HepG2 (cell line): ENCODE results near the gene EFHD2. TPM values are rescaled to one million over a fixed set of nuclear protein-coding genes. Genes with fewer than 3 reads are reported as not detected.

Experiments used
- ATAC-seq: fragments of 200-7000 bp; cut with Tn5 transposase; 3 replicates; pipeline ENCODE4 v1.9.1; 2020; ENCODE audit warnings: mild to moderate bottlenecking, moderate library complexity
- BruUV-seq: library from RNA; stranded (reverse); fragments of 400-500 nt; replicated peaks from 2 replicates; lab custom pipeline; 2021; lab: Mats Ljungman, UMichigan
- CTCF ChIA-PET: fragments of 300-600 bp; formaldehyde crosslinking; extraction: SDS; loops from one replicate; lab custom pipeline; 2021; ENCODE audit warnings: low total read pairs, inconsistent platforms, low intra/inter-chr PET ratio; lab: Yijun Ruan, JAX
- POLR2A ChIA-PET: fragments of 350-600 bp; sonication (Branson Sonifier 250); formaldehyde crosslinking; loops from one replicate; lab custom pipeline; 2020; ENCODE audit warnings: antibody characterized with exemption, inconsistent platforms; lab: Yijun Ruan, JAX
- DNase-seq: peaks from one replicate; pipeline ENCODE4 v3.0.0-alpha.2; 2015; ENCODE audit warnings: low spot score
- FAIRE-seq: peaks from 3 replicates; lab custom pipeline; 2011; peaks lifted over from hg19 to GRCh38; lab: Jason Lieb, UNC
- H2AFZ ChIP-seq: one replicate; pipeline ENCODE4 v1.6.1; 2011; ENCODE audit warnings: low read length, inconsistent platforms
- H3K27ac ChIP-seq: fragments of 300-600 bp; 3 replicates; pipeline ENCODE4 v1.8.0; 2011; ENCODE audit warnings: mixed run types, mild to moderate bottlenecking, mixed read lengths, low read length, inconsistent platforms; ENCODE audit not compliant: insufficient read depth; ENCODE audit errors: extremely low read length
- H3K27me3 ChIP-seq, 2 experiments: fragments of 200-600 bp in 1 of 2; 2 replicates in 1 of 2; 3 replicates in 1 of 2; pipeline versions ENCODE4 v1.6.0 to v1.8.0; 2011; ENCODE audit warnings: low read length in 2 of 2, mild to moderate bottlenecking in 2 of 2, moderate library complexity in 2 of 2, inconsistent platforms in 1 of 2; ENCODE audit not compliant: insufficient read depth in 2 of 2, control insufficient read depth in 1 of 2
- H3K36me3 ChIP-seq, 2 experiments: fragments of 200-600 bp in 1 of 2; replicated peaks in 1 of 2; 2 replicates in 1 of 2; 3 replicates in 1 of 2; pipeline versions ENCODE4 v1.5.1 to v1.8.0; 2011; ENCODE audit warnings: low read length in 2 of 2, inconsistent platforms in 1 of 2; ENCODE audit not compliant: insufficient read depth in 2 of 2, control insufficient read depth in 1 of 2
- H3K4me1 ChIP-seq: 2 replicates; pipeline ENCODE4 v1.5.1; 2012; ENCODE audit warnings: low read length, inconsistent platforms; ENCODE audit not compliant: insufficient read depth
- H3K4me2 ChIP-seq: 2 replicates; pipeline ENCODE4 v1.6.0; 2011; ENCODE audit warnings: low read depth, low read length, inconsistent platforms
- H3K4me3 ChIP-seq, 3 experiments: fragments of 200-600 bp in 1 of 3; sonication (generic), shearing (Covaris generic) in 1 of 3; replicated peaks in 1 of 3; 2 replicates each; pipeline ENCODE4 v1.5.1; 2011 to 2016; ENCODE audit warnings: low read length in 3 of 3, inconsistent platforms in 2 of 3, low read depth in 2 of 3, mild to moderate bottlenecking in 2 of 3, control low read depth in 1 of 3, mixed read lengths in 1 of 3; ENCODE audit not compliant: insufficient read depth in 1 of 3
- H3K79me2 ChIP-seq: one replicate; pipeline ENCODE4 v1.6.1; 2011; ENCODE audit warnings: low read length, inconsistent platforms; ENCODE audit not compliant: insufficient read depth
- H3K9ac ChIP-seq: 2 replicates; pipeline ENCODE4 v1.6.0; 2011; ENCODE audit warnings: mild to moderate bottlenecking, low read depth, low read length, inconsistent platforms; ENCODE audit not compliant: insufficient read depth
- H3K9me3 ChIP-seq: 2 replicates; pipeline ENCODE4 v1.5.1; 2012; ENCODE audit warnings: mild to moderate bottlenecking, low read length
- H4K20me1 ChIP-seq: 2 replicates; pipeline ENCODE4 v1.6.0; 2011; ENCODE audit warnings: inconsistent platforms, mild to moderate bottlenecking, low read length, moderate library complexity; ENCODE audit not compliant: insufficient read depth
- CAMTA2 ChIP-seq: sonication (generic); formaldehyde crosslinking; IDR thresholded peaks from 2 replicates; pipeline ENCODE4 v1.4.0; 2020; ENCODE audit warnings: mild to moderate bottlenecking, missing genetic modification reagents, borderline replicate concordance
- CHD2 ChIP-seq: IDR thresholded peaks from 2 replicates; pipeline ENCODE4 v1.6.1; 2011; ENCODE audit warnings: low read depth, low read length, improper control_type of control experiment
- DBP ChIP-seq: sonication (generic); formaldehyde crosslinking; IDR thresholded peaks from 2 replicates; pipeline ENCODE4 v1.4.0; 2020; ENCODE audit warnings: missing genetic modification reagents; ENCODE audit errors: not compliant biosample characterization
- SRSF1 ChIP-seq: fragments of 200-400 bp; formaldehyde crosslinking; optimal IDR thresholded peaks from 2 replicates; pipeline ENCODE3; 2017; ENCODE audit warnings: mild to moderate bottlenecking, low read depth, low read length, moderate library complexity
- ZBTB7B ChIP-seq: sonication (generic); formaldehyde crosslinking; IDR thresholded peaks from 2 replicates; pipeline ENCODE4 v1.4.0; 2020; ENCODE audit warnings: missing genetic modification reagents
- ZMYM3 ChIP-seq: sonication (generic); formaldehyde crosslinking; IDR thresholded peaks from 2 replicates; pipeline ENCODE4 v1.5.1; 2020; ENCODE audit warnings: mild to moderate bottlenecking, missing genetic modification reagents
- ZNF768 ChIP-seq: sonication (generic); formaldehyde crosslinking; IDR thresholded peaks from 2 replicates; pipeline ENCODE4 v1.4.0; 2020; ENCODE audit warnings: missing genetic modification reagents
- WGBS: methylation state at CpG from one replicate; pipeline ENCODE4 v1.1.6; 2017; ENCODE audit warnings: low lambda C conversion rate; 5-methylcytosine and 5-hydroxymethylcytosine counted together
- in situ Hi-C: cut with HindIII; loops from 2 replicates; pipeline ENCODE4 v1.10.0; 2017; ENCODE audit warnings: low pct_unique_long_range_greater_than_20kb; ENCODE audit not compliant: extremely low pct_ligation_motif_present
- intact Hi-C: fragments of 100-400 bp; cut with micrococcal nuclease; formaldehyde crosslinking; loops from one replicate; pipeline ENCODE4 v1.10.0; 2022; ENCODE audit not compliant: unreplicated experiment
- polyA plus RNA-seq, 8 experiments: library from polyadenylated mRNA; depleted of rRNA in 3 of 8; stranded (reverse) in 7 of 8; unstranded in 1 of 8; fragments of >200 nt; fragmentation: Illumina TruSeq in 4 of 8; extraction: Trizol in 4 of 8; gene quantifications; 2 replicates each; pipeline versions ENCODE4 v1.2.1 to v1.2.3, GENCODE V29; 2011 to 2016; ENCODE audit warnings: low read depth in 4 of 8, missing spikeins in 1 of 8, mixed read lengths in 1 of 8; ENCODE audit not compliant: insufficient read depth in 1 of 8
- total RNA-seq, 5 experiments: library from RNA; depleted of rRNA; stranded (reverse); fragments of >200 nt; fragmentation: Illumina TruSeq; extraction: Trizol; gene quantifications; 2 replicates each; pipeline ENCODE4 v1.2.3, GENCODE V29; 2016; ENCODE audit warnings: low read depth in 1 of 5
- TF ChIP-seq, protein P1 (sequence below): sonication (generic); formaldehyde crosslinking; IDR thresholded peaks from 2 replicates; pipeline ENCODE4 v1.4.0; 2020; ENCODE audit warnings: missing genetic modification reagents
- TF ChIP-seq, protein P2 (sequence below), 2 experiments: IDR thresholded peaks; 2 replicates each; pipeline ENCODE4 v1.6.1; 2011 to 2012; ENCODE audit warnings: low read length in 2 of 2, borderline replicate concordance in 1 of 2, low read depth in 1 of 2, mild to moderate bottlenecking in 1 of 2, moderate library complexity in 1 of 2
- TF ChIP-seq, protein P3 (sequence below): sonication (generic); formaldehyde crosslinking; IDR thresholded peaks from 2 replicates; pipeline ENCODE4 v1.8.0; 2022; ENCODE audit warnings: missing genetic modification reagents, mild to moderate bottlenecking, borderline replicate concordance

The EFHD2 gene
- total and polyA plus RNA-seq, 2 of the 13 experiments (the other 11 are each of a cell fraction or from before 2014, with no cell fraction given), result 9.4 to 12.7 TPM

DNA sequence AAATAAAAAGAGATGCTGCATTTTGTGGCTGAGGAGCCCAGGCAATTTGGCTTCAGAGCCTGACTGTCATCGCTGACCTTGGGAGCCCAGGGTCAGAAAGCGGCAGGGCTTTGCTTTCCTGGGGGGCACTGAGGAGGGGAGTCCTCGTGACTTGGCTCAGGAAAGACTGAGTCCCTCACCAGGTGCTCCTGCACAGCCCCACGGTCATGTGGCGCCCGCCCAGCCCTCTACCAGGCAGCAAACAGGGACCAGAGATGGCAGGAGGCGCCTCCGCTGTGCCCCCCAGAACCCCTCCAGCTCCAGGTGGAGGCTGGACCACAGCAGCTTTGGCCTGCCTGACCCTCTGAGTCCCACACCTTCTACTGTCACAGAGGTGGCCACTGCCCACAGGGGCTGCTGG is 13.2 kb downstream of the EFHD2 start (continued):
- TF ChIP-seq, protein P1, sequence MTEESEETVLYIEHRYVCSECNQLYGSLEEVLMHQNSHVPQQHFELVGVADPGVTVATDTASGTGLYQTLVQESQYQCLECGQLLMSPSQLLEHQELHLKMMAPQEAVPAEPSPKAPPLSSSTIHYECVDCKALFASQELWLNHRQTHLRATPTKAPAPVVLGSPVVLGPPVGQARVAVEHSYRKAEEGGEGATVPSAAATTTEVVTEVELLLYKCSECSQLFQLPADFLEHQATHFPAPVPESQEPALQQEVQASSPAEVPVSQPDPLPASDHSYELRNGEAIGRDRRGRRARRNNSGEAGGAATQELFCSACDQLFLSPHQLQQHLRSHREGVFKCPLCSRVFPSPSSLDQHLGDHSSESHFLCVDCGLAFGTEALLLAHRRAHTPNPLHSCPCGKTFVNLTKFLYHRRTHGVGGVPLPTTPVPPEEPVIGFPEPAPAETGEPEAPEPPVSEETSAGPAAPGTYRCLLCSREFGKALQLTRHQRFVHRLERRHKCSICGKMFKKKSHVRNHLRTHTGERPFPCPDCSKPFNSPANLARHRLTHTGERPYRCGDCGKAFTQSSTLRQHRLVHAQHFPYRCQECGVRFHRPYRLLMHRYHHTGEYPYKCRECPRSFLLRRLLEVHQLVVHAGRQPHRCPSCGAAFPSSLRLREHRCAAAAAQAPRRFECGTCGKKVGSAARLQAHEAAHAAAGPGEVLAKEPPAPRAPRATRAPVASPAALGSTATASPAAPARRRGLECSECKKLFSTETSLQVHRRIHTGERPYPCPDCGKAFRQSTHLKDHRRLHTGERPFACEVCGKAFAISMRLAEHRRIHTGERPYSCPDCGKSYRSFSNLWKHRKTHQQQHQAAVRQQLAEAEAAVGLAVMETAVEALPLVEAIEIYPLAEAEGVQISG (CRISPR knock-in tag), result no peak
- TF ChIP-seq, protein P2, sequence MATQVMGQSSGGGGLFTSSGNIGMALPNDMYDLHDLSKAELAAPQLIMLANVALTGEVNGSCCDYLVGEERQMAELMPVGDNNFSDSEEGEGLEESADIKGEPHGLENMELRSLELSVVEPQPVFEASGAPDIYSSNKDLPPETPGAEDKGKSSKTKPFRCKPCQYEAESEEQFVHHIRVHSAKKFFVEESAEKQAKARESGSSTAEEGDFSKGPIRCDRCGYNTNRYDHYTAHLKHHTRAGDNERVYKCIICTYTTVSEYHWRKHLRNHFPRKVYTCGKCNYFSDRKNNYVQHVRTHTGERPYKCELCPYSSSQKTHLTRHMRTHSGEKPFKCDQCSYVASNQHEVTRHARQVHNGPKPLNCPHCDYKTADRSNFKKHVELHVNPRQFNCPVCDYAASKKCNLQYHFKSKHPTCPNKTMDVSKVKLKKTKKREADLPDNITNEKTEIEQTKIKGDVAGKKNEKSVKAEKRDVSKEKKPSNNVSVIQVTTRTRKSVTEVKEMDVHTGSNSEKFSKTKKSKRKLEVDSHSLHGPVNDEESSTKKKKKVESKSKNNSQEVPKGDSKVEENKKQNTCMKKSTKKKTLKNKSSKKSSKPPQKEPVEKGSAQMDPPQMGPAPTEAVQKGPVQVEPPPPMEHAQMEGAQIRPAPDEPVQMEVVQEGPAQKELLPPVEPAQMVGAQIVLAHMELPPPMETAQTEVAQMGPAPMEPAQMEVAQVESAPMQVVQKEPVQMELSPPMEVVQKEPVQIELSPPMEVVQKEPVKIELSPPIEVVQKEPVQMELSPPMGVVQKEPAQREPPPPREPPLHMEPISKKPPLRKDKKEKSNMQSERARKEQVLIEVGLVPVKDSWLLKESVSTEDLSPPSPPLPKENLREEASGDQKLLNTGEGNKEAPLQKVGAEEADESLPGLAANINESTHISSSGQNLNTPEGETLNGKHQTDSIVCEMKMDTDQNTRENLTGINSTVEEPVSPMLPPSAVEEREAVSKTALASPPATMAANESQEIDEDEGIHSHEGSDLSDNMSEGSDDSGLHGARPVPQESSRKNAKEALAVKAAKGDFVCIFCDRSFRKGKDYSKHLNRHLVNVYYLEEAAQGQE (IDR thresholded peaks at IDR 0.05; ENCODE audit: borderline replicate concordance in 1 of 2, low read depth in 1 of 2, low read length in 2 of 2), result no peak
- TF ChIP-seq CAMTA2 (no peak), SRSF1 (no peak)
- TF ChIP-seq, all 625 proteins: peak for 0

DNA sequence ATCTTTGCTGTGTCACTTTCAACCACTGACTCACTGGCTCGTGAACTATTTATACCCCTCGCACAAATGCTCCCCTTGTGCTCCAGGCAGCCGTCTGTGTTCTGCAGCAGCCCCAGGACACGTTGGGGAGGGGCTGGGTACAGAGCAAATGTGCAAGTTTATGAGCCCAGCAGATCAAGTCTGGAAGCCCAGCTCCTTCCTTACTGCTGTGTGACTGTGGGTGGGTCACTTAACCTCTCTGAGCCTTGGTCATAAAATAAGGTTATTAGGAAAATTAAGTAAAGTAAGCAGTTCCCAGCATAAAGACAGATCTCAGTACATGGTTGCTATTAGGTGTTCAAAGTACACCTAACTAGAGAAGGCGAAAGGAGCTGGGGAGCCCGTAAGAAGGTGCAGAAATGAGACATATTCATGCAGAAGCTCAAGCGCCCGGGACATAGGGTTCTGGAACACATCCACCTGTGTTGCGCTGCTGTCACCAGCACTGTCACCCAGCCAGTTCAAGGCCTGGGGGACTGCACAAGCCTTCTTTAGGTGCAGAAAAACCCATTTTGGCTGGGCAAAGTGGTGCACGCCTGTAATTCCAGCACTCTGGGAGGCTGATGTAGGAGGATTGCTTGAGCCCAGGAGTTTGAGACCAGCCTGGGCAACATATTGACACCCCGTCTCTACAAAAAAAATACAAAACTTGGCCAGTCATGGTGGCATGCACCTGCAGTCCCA is 13.8 kb downstream of the EFHD2 start:
- Histone ChIP-seq H3K4me2 (no peak overlapping the region), H3K27me3 (no peaks in the 10 kb centered on the region), H3K36me3 (peaks cover 0 to 2% of the 10 kb centered on the region in 2 experiments; a peak in 2 of 5 replicates), H3K9me3 (no peaks in the 10 kb centered on the region), H3K27ac (no peak overlapping the region), H4K20me1 (no peaks in the 10 kb centered on the region), H3K79me2 (no peaks in the 10 kb centered on the region), H2AFZ (no peak overlapping the region), H3K9ac (no peak overlapping the region), H3K4me1 (peaks cover 15% of the 10 kb centered on the region), H3K4me3 (no peak overlapping the region)
- DNase-seq, result no peak
- in situ Hi-C loops (no loop called here), intact Hi-C loops (no loop called here)
- no peak for ATAC-seq
- peak; percentile 97 for TF ChIP-seq ZNF768 (CRISPR knock-in tag)
- peak; percentile 68 for TF ChIP-seq ZMYM3 (CRISPR knock-in tag)
- TF ChIP-seq, protein P3, sequence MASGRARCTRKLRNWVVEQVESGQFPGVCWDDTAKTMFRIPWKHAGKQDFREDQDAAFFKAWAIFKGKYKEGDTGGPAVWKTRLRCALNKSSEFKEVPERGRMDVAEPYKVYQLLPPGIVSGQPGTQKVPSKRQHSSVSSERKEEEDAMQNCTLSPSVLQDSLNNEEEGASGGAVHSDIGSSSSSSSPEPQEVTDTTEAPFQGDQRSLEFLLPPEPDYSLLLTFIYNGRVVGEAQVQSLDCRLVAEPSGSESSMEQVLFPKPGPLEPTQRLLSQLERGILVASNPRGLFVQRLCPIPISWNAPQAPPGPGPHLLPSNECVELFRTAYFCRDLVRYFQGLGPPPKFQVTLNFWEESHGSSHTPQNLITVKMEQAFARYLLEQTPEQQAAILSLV (CRISPR knock-in tag), result no peak
- TF ChIP-seq CHD2, result no peak
- no peak for TF ChIP-seq ZBTB7B (CRISPR knock-in tag)
- TF ChIP-seq DBP (CRISPR knock-in tag), result no peak
- no peak for FAIRE-seq
- ChIA-PET POLR2A (no interaction called here), CTCF (no interaction called here)
- no TSS peak for BruUV-seq
- 92% methylated on average over 10 of the region's 11 CpGs for WGBS
